ENCODE data around the gene SYK.
"Not testable (repeated sequence)": the region's sequence is repeated elsewhere in the genome, so short reads cannot be mapped to it uniquely, and the experiment has no call there.

SYK gene

GRCh38 chr9:90878562-90878961, 76.9 kb downstream of the SYK start:
- H2AFZ ChIP-seq (ENCODE audit: low read length, unreplicated experiment) = no peak overlapping the region
- no peaks in the 10 kb centered on the region for H3K79me2 ChIP-seq (ENCODE audit: control insufficient read depth, insufficient read depth, low read length, unreplicated experiment)
- H3K4me1 ChIP-seq (ENCODE audit: control insufficient read depth, insufficient read depth, low read length, unreplicated experiment) = no peaks in the 10 kb centered on the region
- H3K36me3 ChIP-seq (ENCODE audit: insufficient read depth, low read length) = no peaks in the 10 kb centered on the region
- peaks cover 13% of the 10 kb centered on the region for H3K27me3 ChIP-seq (ENCODE audit: insufficient read depth, low read length)
- no peak overlapping the region for H3K4me3 ChIP-seq (ENCODE audit: low read depth, low read length)
- no peak overlapping the region for H3K27ac ChIP-seq (ENCODE audit: low read depth, low read length)

- Histone ChIP-seq H3K27me3 (ENCODE audit: insufficient read depth, low read length) (peaks cover 13% of the 10 kb centered on the region), H3K4me1 (ENCODE audit: control insufficient read depth, insufficient read depth, low read length, unreplicated experiment) (no peaks in the 10 kb centered on the region), H2AFZ (ENCODE audit: low read length, unreplicated experiment) (no peak overlapping the region), H3K36me3 (ENCODE audit: insufficient read depth, low read length) (no peaks in the 10 kb centered on the region), H3K79me2 (ENCODE audit: control insufficient read depth, insufficient read depth, low read length, unreplicated experiment) (no peaks in the 10 kb centered on the region), H3K27ac (ENCODE audit: low read depth, low read length) (no peak overlapping the region), H3K4me3 (ENCODE audit: low read depth, low read length) (no peak overlapping the region)
Measured at GRCh38 chr9:90880066-90880465, 78.4 kb downstream of the SYK start.

GRCh38 chr9:90880669-90881068, 79.0 kb downstream of the SYK start:
- H3K4me3 ChIP-seq (ENCODE audit: low read depth, low read length) = no peak overlapping the region
- H3K36me3 ChIP-seq (ENCODE audit: insufficient read depth, low read length) = no peaks in the 10 kb centered on the region
- peaks cover 16% of the 10 kb centered on the region for H3K27me3 ChIP-seq (ENCODE audit: insufficient read depth, low read length)
- H2AFZ ChIP-seq (ENCODE audit: low read length, unreplicated experiment) = no peak overlapping the region
- no peaks in the 10 kb centered on the region for H3K79me2 ChIP-seq (ENCODE audit: control insufficient read depth, insufficient read depth, low read length, unreplicated experiment)
- H3K4me1 ChIP-seq (ENCODE audit: control insufficient read depth, insufficient read depth, low read length, unreplicated experiment) = no peaks in the 10 kb centered on the region
- no peak overlapping the region for H3K27ac ChIP-seq (ENCODE audit: low read depth, low read length)

- H2AFZ ChIP-seq (ENCODE audit: low read length, unreplicated experiment) = no peak overlapping the region
- H3K27ac ChIP-seq (ENCODE audit: low read depth, low read length) = no peak overlapping the region
- no peaks in the 10 kb centered on the region for H3K4me1 ChIP-seq (ENCODE audit: control insufficient read depth, insufficient read depth, low read length, unreplicated experiment)
- H3K36me3 ChIP-seq (ENCODE audit: insufficient read depth, low read length) = no peaks in the 10 kb centered on the region
- H3K4me3 ChIP-seq (ENCODE audit: low read depth, low read length) = no peak overlapping the region
- peaks cover 17% of the 10 kb centered on the region for H3K27me3 ChIP-seq (ENCODE audit: insufficient read depth, low read length)
- H3K79me2 ChIP-seq (ENCODE audit: control insufficient read depth, insufficient read depth, low read length, unreplicated experiment) = no peaks in the 10 kb centered on the region
Measured at GRCh38 chr9:90881648-90882047, 80.0 kb downstream of the SYK start.

DNA sequence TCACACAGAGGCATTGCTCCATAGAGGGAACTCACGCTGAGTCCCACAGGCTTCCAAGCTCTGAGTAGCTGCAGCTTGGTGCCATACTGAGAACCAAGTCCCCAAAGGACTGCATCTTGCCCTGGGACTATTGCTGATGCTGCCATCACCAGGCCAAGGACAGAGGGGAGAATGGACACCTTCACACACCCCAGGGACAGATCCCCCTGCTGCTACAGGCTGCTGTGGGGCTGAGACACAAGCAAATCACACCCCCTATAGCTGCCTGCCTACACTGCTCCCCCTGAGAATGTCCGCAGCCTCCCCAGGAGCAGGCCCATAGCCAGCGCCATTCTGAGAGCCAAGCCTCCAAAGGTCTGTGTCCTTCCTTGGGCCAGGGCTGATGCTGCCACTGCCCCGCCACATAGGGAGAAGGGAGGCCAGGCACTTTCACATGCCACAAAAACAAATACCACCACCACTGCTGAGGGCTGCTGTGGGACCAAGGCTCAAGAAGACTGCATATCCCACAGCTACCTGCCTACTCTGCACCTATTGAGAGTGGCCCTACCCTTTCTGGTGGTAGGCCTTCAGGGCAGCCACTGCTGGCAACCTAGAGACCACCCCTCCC, 81.5 kb downstream of the SYK start:
- no peaks in the 10 kb centered on the region for H3K36me3 ChIP-seq (ENCODE audit: insufficient read depth, low read length)
- H3K4me1 ChIP-seq (ENCODE audit: control insufficient read depth, insufficient read depth, low read length, unreplicated experiment) = no peaks in the 10 kb centered on the region
- no peak overlapping the region for H2AFZ ChIP-seq (ENCODE audit: low read length, unreplicated experiment)
- H3K4me3 ChIP-seq (ENCODE audit: low read depth, low read length) = no peak overlapping the region
- no peak overlapping the region for H3K27ac ChIP-seq (ENCODE audit: low read depth, low read length)
- no peaks in the 10 kb centered on the region for H3K79me2 ChIP-seq (ENCODE audit: control insufficient read depth, insufficient read depth, low read length, unreplicated experiment)
- H3K27me3 ChIP-seq (ENCODE audit: insufficient read depth, low read length) = peaks cover 16% of the 10 kb centered on the region

GRCh38 chr9:90883661-90884060, 82.0 kb downstream of the SYK start:
- Histone ChIP-seq H3K27ac (ENCODE audit: low read depth, low read length) (no peak overlapping the region), H3K36me3 (ENCODE audit: insufficient read depth, low read length) (no peaks in the 10 kb centered on the region), H2AFZ (ENCODE audit: low read length, unreplicated experiment) (no peak overlapping the region), H3K27me3 (ENCODE audit: insufficient read depth, low read length) (peaks cover 11% of the 10 kb centered on the region), H3K79me2 (ENCODE audit: control insufficient read depth, insufficient read depth, low read length, unreplicated experiment) (no peaks in the 10 kb centered on the region), H3K4me1 (ENCODE audit: control insufficient read depth, insufficient read depth, low read length, unreplicated experiment) (no peaks in the 10 kb centered on the region), H3K4me3 (ENCODE audit: low read depth, low read length) (no peak overlapping the region)

GRCh38 chr9:90884178-90884577, 82.6 kb downstream of the SYK start:
- Histone ChIP-seq H3K36me3 (ENCODE audit: insufficient read depth, low read length) (no peaks in the 10 kb centered on the region), H3K4me1 (ENCODE audit: control insufficient read depth, insufficient read depth, low read length, unreplicated experiment) (no peaks in the 10 kb centered on the region), H3K27ac (ENCODE audit: low read depth, low read length) (no peak overlapping the region)

GRCh38 chr9:90886868-90887267, 85.2 kb downstream of the SYK start:
- H3K27ac ChIP-seq (ENCODE audit: low read depth, low read length); H3K79me2 ChIP-seq (ENCODE audit: control insufficient read depth, insufficient read depth, low read length, unreplicated experiment); H2AFZ ChIP-seq (ENCODE audit: low read length, unreplicated experiment): not testable (repeated sequence)

More at GRCh38 chr9:90884178-90884577, 82.6 kb downstream of the SYK start:
- no peak overlapping the region for H2AFZ ChIP-seq (ENCODE audit: low read length, unreplicated experiment)
- no peaks in the 10 kb centered on the region for H3K79me2 ChIP-seq (ENCODE audit: control insufficient read depth, insufficient read depth, low read length, unreplicated experiment)
- H3K27me3 ChIP-seq (ENCODE audit: insufficient read depth, low read length) = peaks cover 13% of the 10 kb centered on the region
- no peak overlapping the region for H3K4me3 ChIP-seq (ENCODE audit: low read depth, low read length)

DNA sequence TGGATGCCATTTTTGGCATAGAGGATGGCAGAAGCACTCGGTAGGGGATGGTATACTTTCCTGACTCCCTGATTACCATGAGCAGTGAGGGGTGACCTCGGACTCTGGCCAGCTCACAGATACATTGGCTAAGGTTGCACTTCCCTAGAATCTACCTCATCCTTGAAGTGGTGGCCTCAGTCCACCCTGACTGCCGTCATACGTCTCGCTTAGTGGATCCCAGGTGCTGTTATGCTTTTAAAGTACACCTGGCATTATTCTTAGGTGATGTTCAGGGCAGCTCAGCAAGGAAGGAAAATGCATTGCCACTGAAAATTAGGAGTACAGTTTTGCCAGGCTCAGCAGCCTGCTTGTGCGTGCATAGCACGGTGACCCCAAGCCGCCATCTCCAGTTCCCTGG, 87.3 kb downstream of the SYK start:
- H3K4me1 ChIP-seq (ENCODE audit: control insufficient read depth, insufficient read depth, low read length, unreplicated experiment) = no peaks in the 10 kb centered on the region
- no peak overlapping the region for H3K27ac ChIP-seq (ENCODE audit: low read depth, low read length)
- H3K4me3 ChIP-seq (ENCODE audit: low read depth, low read length) = no peak overlapping the region
- no peaks in the 10 kb centered on the region for H3K36me3 ChIP-seq (ENCODE audit: insufficient read depth, low read length)
- H3K79me2 ChIP-seq (ENCODE audit: control insufficient read depth, insufficient read depth, low read length, unreplicated experiment) = no peaks in the 10 kb centered on the region
- peaks cover 46% of the 10 kb centered on the region for H3K27me3 ChIP-seq (ENCODE audit: insufficient read depth, low read length)
- no peak overlapping the region for H2AFZ ChIP-seq (ENCODE audit: low read length, unreplicated experiment)

More at GRCh38 chr9:90886868-90887267, 85.2 kb downstream of the SYK start:
- H3K4me1 ChIP-seq (ENCODE audit: control insufficient read depth, insufficient read depth, low read length, unreplicated experiment); H3K4me3 ChIP-seq (ENCODE audit: low read depth, low read length); H3K36me3 ChIP-seq (ENCODE audit: insufficient read depth, low read length): not testable (repeated sequence)
- peaks cover 25% of the 10 kb centered on the region for H3K27me3 ChIP-seq (ENCODE audit: insufficient read depth, low read length)

- no peak overlapping the region for H2AFZ ChIP-seq (ENCODE audit: low read length, unreplicated experiment)
- no peaks in the 10 kb centered on the region for H3K79me2 ChIP-seq (ENCODE audit: control insufficient read depth, insufficient read depth, low read length, unreplicated experiment)
- H3K4me3 ChIP-seq (ENCODE audit: low read depth, low read length) = no peak overlapping the region
- H3K4me1 ChIP-seq (ENCODE audit: control insufficient read depth, insufficient read depth, low read length, unreplicated experiment) = no peaks in the 10 kb centered on the region
- peaks cover 51% of the 10 kb centered on the region for H3K27me3 ChIP-seq (ENCODE audit: insufficient read depth, low read length)
- no peaks in the 10 kb centered on the region for H3K36me3 ChIP-seq (ENCODE audit: insufficient read depth, low read length)
- H3K27ac ChIP-seq (ENCODE audit: low read depth, low read length) = no peak overlapping the region
Measured at GRCh38 chr9:90890146-90890810, 88.7 kb downstream of the SYK start.

GRCh38 chr9:90891308-90892040, 89.9 kb downstream of the SYK start:
- H3K27me3 ChIP-seq (ENCODE audit: insufficient read depth, low read length) = peaks cover 47% of the 10 kb centered on the region
- no peak overlapping the region for H2AFZ ChIP-seq (ENCODE audit: low read length, unreplicated experiment)
- H3K4me3 ChIP-seq (ENCODE audit: low read depth, low read length) = no peak overlapping the region
- no peaks in the 10 kb centered on the region for H3K79me2 ChIP-seq (ENCODE audit: control insufficient read depth, insufficient read depth, low read length, unreplicated experiment)
- H3K36me3 ChIP-seq (ENCODE audit: insufficient read depth, low read length) = no peaks in the 10 kb centered on the region
- no peaks in the 10 kb centered on the region for H3K4me1 ChIP-seq (ENCODE audit: control insufficient read depth, insufficient read depth, low read length, unreplicated experiment)
- H3K27ac ChIP-seq (ENCODE audit: low read depth, low read length) = no peak overlapping the region

All from ACC112 (cell line).